Endometrium (tissue), 2 donors: ENCODE measurements around the gene LINGO1.

Experiments used
- FAIRE-seq: peaks from 2 replicates; lab custom pipeline; 2012; peaks lifted over from hg19 to GRCh38; lab: Jason Lieb, UNC
- donor health status: control.
- donor health status: control.

Gene LINGO1

DNA sequence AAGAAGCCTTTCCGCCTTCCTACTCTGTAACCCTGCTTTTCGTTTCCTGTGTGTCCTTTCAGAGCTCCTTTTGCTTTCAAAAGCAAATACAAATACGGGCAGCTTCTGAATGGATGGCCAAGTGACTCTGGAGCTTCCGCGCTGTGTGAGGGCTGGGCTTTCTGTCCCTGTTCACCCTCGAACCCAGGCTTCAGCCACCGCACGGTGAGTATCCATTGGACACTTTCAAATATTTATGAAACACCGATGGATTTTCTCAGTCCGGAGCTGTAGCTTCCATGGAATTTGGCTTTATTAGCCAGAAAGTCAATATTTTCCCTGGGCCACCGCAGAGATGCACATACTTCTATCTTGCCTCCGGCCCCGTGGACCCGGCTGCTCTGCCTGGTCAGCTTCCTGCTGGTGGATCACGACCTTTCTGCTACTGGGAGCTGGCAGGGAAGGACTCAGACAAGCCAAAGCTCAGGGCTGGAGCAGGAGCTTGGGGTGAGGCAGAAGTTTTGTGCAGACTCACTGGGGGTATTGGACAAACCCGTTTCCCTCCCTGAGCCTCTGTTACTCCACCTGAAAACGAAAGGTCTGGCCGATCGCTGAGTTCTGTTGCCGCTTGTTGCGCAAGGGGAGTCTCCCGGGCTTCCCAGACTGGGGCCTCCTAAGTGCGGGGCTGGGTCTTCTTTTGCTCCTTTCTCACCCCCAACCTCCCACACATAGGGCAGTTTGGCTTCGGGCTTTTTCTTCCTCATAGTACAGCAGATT lies 63.6 kb downstream of the LINGO1 start:
- FAIRE-seq = no peak

DNA sequence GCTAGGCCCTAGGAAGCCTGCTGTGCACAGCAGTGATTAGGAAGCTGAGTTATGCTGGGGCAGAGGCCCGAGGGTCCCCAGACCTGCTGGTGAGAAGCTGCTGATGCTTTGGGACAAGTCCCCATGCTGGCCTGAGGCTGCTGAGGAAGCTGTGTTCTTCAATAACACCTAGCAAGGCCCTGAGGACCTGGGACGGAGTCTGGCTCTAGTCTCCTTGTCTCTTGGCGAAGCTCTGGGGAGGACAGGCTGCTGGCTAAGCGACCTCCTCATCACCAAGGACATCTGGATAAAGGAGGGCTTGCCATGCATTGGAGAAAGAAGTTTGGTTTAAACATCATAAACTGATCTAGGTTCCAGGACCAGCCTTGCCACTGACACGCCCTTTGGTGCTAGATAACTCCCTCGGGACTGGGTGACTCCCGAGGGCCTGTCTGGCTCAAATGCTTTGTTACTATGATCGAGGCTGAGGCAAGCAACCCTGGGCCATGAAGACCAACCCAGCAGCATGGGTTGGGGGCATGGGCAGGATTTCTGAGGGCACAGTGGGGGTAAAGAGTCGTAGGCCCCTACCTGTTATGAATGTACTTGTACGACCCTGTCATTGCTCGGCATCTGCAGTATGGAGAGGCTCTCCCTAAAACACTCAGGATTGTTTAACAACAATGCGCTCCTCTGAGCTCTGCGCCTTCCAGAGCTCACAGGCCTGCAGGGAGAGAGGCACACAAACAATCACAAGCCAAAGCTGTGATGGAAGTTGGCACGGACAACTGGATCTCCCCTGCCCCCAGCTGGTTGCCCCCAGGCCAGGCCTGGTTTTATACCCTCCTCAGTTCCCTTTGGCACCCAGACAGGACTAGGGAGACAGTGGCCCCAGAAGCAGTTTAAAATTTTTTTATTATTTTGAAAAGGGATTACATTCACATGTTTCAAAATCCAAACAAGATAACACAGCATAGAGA lies 64.4 kb downstream of the LINGO1 start:
- no peak for FAIRE-seq

DNA sequence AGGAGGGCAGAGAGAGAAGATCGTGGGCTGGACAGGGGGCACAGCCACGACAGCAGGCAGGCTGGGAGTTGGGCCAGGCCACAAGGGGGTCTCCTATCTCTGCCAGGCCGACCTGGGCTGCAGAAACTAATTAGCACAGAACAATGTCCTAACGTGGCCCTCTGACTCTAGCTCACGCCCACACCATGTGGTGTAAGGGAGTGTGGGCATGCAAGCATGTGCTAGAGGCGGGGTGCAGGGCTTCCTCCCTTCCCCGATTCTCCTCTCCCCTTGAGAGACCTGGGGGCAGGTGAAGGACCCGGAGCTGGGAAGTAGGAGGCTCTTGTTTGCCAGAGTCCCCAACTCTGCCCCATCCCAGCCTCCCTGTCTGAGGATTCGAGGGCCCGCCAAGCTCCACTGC lies 65.5 kb downstream of the LINGO1 start:
- no peak for FAIRE-seq

DNA sequence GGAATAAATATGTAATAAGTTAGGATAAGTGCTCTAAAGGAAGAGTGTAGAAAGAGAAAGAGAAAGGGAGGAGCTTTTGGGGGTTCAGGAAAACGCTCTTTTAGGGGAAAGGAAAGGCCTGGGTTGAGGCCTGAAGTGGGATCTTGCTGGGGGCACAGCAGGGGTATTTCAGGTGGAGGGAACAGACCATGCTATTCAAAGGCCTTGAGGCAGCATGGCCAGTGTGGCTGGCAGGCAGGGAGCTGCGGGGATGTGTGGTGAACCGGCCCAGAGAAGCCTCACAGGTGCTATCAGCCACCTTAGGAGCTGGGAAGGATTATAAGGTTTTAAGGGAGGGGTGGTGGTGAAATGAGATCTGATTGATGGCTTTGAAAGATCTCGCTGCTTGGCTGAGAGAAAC lies 66.6 kb downstream of the LINGO1 start:
- no peak for FAIRE-seq

DNA sequence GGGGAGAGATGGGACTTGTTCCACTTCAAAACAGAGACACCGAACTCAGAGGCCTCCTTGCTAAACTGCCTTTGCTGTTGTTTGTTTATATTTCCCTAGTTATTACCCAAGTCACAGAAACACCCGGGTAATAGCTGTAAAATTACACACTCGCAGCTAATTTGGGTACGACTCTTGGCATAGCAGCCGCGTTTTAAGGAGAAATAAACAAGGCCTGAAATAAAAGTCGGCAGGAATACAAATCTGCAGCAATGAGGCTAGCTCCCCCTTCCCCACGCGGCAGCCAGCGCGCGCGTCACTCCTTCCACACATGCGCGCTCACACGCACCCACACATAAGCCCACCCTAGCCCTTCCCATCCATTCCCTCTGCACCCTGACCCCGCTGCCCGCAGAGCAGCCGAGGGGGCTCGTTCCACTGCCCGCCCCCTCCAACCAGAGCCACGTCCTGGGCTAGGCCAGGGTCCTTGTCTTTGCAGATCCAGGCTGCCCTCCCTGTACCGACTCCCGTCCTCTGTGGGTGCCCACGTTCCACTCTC lies 67.3 kb downstream of the LINGO1 start:
- no peak for FAIRE-seq

DNA sequence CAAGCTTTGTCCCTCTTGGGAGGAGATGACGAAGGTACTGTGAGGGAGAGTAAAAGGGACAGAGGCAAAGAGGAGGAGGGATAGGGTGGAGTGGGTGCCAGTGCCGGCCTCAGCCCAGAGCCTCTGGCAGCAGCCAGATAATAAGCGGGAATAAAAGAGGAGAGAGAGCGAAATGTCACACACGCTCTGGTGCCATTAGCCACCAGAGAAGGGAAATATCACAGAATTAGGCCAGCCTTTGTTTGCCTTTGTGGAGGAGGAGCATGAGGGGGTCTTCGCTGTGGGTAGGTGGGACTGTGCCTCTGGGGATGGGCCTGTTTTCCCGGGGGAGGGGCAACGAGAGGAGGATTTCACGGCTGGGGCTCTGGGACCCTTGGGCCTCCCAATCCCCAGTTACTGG lies 67.8 kb downstream of the LINGO1 start:
- no peak for FAIRE-seq

DNA sequence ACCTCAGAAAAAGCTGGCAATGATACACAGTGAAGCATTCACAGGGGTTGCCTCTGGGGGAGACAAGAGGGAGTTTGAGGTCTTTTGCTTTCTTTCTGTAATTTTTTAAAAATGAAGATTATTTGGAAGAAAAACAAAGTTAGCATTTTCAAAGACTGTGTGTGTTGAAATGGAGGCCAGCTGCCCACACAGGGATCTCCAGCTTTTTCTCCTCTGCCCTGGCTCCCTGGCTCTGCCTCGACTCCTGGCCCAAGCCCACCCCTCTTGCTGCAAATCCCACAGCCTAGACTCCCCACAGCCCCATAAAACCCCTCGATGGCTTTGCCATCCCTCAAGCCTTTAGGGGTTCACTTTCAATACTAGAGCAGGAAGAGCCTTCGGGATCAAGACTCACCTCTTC lies 68.4 kb downstream of the LINGO1 start:
- no peak for FAIRE-seq

DNA sequence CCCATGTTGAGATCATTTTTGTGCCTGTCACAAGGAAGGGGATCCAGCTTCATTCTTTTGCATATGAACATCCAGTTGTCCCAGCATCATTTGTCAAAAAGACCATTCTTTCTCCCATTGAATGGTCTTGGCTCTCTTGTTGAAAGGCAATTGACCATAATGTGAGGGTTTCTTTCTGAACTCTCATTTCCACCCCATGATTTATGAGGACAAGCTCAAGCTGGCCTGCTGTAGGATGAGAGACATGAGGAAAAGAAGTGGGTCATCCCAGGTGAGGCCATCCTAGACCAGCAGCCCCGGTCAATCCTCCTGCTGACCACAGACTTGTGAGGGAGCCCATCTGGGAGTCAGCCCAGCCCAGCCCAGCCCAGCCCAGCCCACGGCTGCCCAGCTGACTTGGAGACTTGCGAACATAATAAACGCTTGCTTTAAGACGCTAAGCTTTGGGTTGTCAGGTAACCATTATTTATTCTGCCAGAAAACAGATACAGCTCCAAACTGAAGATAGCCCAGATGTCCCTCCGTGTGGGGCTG lies 69.0 kb downstream of the LINGO1 start:
- no peak for FAIRE-seq
